SKM-1 (cell line): ENCODE data around the gene ALG1L2.
"Not testable (repeated sequence)": the region's sequence is repeated elsewhere in the genome, so short reads cannot be mapped to it uniquely, and the experiment has no call there.

Source experiments
- DNase-seq: peaks from one replicate; lab custom pipeline; 2025; ENCODE audit not compliant: unreplicated experiment; lab: John Stamatoyannopoulos, UW

Gene ALG1L2

DNA sequence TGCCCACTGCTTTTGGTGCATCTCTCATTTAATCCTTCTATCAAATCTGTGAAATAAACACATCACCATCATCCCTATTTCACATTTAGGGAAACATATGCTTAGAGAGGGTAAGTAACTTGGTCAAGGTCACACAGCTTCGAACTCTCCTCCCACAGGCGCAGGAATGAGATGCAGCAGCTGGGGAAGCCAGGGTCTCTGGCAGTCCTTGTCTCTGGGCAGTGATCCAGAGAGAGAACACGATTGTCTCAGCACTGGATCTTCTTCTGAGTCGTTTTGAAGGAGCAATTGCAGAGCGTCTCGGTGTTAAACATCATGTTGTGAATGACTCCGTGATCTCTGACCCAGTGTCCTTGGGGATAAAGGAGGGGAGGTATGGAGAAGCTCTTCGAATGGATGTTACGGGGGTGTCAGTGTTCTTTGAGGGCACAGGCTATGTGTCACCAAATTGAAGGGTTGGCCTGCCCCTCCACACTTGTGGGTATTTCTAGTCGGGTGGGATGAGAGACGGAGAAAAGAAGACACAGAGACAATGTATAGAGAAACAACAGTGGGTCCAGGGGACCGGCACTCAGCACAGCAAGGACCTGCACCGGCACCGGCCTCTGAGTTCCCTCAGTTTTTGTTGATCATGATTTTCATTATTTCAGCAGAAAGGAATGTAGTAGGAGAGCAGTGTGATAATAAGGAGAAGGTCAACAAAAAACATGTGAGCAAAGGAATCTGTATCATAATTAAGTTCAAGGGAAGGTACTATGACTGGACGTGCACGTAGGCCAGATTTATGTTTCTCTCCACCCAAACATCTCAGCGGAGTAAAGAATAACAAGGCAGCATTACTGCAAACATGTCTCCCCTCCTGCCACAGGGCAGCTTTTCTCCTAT lies 41.5 kb downstream of the ALG1L2 start:
- DNase-seq, result not testable (repeated sequence)

DNA sequence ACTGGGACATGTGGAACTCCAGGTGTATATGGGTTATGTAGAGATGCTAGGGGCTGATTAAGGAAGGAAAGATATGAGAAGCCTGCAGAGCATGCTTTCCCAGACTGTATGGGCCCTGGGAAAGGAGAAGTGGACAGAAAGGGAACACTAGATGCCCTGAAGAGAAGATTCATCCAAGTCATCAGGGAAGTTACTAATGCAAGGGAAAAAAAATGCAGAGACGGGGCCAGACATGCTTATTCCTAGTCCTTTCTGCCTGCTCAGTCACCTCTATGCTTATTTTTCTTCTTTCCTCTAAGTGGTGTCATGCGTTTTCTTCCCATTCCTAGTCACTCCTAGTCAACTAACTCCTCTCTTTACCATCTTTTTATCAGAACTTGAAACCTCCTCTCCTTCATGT lies 43.8 kb downstream of the ALG1L2 start:
- not testable (repeated sequence) for DNase-seq

DNA sequence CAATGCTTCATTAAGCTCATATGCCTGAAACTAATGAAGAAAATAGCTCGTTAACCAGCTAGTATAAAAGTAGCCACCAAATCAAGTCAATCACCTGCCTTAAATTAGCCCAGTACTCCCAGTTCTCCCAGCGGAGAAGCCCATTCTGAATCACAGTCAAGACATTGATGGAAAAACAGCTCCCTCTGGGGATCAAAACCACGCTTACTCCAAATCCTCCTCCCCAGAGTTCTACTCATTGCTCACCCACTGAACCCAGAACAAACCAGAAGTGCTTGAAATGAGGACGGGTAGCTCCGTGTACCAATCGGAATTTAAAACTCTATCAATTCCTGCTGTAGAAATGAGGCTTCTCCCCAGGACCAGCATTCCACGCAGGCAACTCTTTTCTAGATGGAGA lies 54.7 kb downstream of the ALG1L2 start:
- not testable (repeated sequence) for DNase-seq

DNA sequence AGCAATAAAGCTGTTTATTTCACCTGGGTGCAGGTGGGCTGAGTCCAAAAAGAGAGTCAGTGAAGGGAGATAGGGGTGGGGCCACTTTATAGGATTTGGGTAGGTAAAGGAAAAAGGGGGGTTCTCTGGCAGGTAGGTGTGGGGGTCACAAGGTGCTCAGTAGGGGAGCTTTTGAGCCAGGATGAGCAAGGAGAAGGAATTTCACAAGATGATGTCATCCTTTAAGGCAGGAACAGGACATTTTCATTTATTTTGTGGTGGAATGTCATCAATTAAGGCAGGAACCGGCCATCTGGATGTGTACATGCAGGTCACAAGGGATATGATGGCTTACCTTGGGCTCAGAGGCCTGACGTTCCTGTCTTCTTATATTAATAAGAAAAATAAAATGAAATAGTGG lies 56.1 kb downstream of the ALG1L2 start:
- not testable (repeated sequence) for DNase-seq

DNA sequence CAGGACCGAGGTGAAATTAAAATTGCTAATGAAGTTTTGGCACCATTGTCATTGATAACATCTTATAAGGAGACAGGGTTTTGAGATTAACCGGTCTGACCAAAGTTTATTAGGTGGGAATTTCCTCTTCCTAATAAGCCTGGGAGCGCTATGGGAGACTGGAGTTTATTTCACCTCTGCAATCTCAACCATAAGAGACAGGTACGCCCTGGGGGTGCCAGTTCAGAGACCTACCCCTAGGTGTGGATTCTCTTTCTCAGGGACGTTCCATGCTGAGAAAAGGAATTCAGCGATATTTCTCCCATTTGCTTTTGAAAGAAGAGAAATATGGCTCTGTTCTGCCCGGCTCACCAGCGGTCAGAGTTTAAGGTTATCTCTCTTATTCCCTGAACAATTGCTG lies 57.4 kb downstream of the ALG1L2 start:
- DNase-seq, result not testable (repeated sequence)

DNA sequence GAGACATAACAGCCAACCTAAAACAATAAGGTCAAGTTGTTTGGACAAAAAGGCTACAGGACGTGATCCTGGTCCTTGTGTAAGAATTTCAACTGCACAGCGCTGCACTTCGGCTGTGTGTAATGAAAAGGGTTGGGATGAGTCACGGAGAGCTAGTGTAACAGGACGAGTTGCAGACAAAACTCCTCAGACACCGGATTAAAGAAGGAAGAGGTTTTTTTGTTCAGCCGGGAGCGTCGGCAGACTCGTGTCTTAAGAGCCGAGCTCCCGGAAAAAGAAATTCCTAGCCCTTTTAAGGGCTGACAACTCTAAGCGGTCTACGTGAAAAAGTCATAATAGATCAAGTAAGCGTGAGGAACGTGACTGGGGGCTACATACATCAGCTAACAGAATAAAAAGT lies 59.1 kb downstream of the ALG1L2 start:
- not testable (repeated sequence) for DNase-seq

DNA sequence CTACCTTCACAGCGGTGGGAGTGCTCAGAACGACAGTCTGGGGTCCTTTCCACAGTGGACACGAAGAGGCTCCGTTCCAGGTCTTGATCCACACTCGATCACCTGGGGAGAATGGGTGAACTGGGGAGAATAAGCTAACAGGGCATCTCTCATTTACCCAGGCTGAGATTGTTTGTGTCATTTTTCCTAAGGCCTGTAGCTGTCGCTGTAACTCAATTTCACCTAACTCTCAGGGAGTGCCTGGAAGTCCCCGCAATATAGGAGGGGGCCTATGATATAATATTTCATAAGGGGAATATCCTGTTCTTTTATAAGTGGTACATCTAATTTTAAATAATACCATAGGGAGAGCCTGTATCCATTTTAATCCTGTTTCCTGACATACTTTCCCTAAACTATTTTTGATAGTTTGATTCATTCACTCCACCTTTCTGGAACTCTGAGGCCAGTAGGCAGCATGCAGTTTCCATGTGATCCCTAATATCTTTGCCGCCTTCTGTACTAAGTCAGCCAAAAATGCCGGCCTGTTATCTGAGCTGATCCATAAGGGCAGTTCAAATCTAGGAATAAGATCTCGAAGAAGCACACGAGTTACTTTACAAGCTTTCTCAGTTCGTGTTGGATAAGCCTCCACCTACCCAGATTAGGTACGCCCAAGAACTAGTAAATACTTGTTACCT lies 62.2 kb downstream of the ALG1L2 start:
- DNase-seq, result not testable (repeated sequence)

DNA sequence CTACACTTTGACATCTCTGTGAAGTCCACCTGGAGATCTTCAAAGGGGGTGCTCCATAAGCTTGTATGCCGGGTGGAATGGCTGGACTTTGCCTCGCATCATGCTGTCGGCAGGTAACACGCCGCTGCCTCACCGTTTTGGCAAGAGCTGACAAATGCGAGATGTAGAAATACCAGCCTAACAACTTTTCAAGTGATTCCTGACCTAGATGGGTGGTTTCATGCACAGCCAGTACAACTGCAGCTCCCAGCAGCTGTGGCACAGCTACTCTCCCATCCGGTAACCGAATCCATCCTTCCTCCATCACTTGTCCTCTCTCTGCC lies 62.7 kb downstream of the ALG1L2 start:
- DNase-seq, result not testable (repeated sequence)

DNA sequence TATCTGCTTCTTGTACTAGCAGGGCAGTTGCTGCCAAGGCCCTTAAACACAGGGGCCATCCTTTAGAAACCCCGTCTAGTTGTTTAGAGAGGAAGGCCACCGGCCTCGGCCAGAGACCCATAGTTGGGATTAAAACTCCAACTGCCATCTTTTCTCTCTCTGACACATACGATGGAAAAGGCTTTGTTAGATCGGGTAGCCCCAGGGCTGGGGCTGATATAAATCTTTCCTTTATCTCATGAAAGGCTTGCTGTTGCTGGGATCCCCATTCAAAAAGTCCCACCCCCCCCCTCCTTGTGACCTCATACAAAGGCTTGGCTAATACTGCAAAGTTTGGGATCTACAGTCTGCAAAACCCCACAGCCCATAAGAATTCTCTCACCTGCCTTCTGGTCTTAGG lies 63.8 kb downstream of the ALG1L2 start:
- DNase-seq, result not testable (repeated sequence)

DNA sequence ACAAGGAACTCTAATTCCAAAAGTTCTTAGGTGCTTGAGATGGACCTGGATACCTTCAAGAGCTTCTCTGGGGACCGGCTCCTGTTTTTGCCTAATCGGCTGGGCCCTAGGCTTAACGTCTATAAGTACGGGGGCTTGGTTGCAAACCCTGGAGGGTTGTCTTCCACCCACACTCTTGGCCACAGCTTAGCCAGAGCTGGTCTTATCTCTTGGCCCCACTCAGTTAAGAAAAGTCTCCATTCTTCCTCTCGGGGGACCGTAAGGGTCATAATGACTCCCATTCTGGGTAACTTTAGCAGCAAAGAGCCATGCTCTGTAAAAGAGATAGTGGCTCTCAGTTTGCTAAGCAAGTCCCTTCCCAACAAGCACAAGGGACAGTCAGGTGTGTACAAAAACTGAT lies 64.8 kb downstream of the ALG1L2 start:
- not testable (repeated sequence) for DNase-seq
